ENCODE measurements around the gene RUFY3.

Gene RUFY3

DNA sequence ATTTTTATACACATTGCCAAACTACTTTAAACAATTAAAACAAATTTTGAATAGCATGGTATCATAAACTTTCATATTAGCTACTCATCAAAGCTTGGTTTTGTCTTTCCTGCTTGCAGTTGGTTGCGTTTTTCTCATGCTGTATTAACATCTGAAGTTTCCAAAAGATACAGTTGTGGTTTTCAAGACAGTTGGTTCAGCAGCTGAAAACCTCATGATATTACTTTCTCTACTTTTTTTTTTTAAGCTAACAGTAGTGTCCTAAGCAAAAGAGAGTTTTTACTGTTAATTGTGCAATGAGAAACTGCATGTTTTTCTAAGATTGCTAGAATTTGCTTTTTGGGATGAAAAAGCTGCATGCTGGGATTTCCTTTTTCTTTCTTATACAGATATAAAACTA lies 15.2 kb downstream of the RUFY3 start:
- Mint-ChIP-seq H3K4me3 (no peak overlapping the region), H3K36me3 (no peaks in the 10 kb centered on the region), H3K9me3 (no peaks in the 10 kb centered on the region), H3K27ac (no peak overlapping the region), H3K27me3 (no peaks in the 10 kb centered on the region), H3K4me1 (peaks cover 17 to 52% of the 10 kb centered on the region in 2 donors)
- ATAC-seq (replicated peaks) (no peak), DNase-seq (no peak)

DNA sequence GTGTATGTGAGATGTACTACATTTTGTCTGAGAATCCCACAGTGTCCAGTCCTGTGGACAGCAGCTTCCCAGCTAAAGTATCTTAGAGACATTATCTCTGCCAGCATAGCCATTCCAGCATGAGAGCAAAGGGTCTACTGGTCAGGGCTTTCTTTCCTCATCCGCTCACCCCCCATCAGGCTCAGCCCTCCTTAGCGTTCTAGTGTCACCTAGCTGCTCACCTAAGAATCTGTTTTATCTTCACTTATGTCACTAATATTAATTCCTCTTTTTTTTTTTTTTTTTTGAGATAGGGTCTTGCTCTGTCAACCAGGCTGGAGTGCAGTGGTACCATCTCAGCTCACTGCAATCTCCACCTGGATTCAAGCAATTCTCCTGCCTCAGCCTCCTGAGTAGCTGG lies 15.6 kb downstream of the RUFY3 start:
- Mint-ChIP-seq H3K27me3 (no peaks in the 10 kb centered on the region), H3K4me1 (peaks cover 20 to 52% of the 10 kb centered on the region in 2 donors), H3K36me3 (peaks cover 2 to 3% of the 10 kb centered on the region in 2 donors), H3K9me3 (no peaks in the 10 kb centered on the region), H3K27ac (peak overlapping the region; percentile 44), H3K4me3 (no peak overlapping the region)
- ATAC-seq (replicated peaks) (no peak), DNase-seq (no peak)

DNA sequence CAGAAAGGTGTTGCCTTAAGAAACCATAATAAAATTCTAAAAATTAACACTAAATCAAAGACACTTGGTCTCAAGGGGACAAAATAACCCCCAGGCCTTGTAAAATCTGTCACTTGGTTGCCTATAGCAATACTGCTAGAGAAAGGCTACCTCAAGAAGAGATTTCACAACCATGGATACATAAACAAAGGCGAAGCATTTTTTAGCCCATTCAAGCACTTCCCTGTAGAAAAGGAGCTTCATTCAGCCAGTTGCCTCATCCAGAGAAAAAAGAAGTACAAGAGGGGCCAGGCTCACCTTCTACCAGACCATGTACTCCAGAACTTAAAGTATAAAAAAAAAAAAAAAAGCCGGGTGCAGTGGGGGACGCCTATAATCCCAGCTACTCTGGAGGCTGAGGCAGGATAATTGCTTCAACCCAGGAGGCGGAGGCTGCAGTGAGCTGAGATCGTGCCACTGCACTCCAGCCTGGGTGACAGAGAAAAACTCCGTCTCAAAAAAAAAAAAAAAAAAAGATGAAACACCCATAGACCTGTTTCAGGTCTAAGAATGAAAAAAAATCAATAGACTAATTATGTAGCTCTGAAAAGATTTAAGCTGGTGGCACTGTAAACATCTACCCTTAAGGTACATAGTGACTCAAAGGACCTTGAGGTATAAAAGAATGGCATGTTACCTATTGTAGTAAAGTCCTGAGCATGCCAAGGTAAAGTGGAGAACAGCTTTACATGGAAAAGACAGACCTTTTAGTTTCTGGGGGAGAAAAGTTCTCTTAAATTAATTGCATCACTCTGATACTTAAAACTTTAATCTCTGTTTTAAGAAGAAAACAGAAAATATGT lies 18.0 kb downstream of the RUFY3 start:
- Mint-ChIP-seq H3K36me3 (peaks cover 3 to 7% of the 10 kb centered on the region in 2 donors), H3K27me3 (no peaks in the 10 kb centered on the region), H3K4me3 (no peak overlapping the region), H3K9me3 (no peaks in the 10 kb centered on the region), H3K27ac (no peak overlapping the region), H3K4me1 (peaks cover 20 to 41% of the 10 kb centered on the region in 2 donors)
- ATAC-seq (replicated peaks) = no peak
- no peak for DNase-seq

DNA sequence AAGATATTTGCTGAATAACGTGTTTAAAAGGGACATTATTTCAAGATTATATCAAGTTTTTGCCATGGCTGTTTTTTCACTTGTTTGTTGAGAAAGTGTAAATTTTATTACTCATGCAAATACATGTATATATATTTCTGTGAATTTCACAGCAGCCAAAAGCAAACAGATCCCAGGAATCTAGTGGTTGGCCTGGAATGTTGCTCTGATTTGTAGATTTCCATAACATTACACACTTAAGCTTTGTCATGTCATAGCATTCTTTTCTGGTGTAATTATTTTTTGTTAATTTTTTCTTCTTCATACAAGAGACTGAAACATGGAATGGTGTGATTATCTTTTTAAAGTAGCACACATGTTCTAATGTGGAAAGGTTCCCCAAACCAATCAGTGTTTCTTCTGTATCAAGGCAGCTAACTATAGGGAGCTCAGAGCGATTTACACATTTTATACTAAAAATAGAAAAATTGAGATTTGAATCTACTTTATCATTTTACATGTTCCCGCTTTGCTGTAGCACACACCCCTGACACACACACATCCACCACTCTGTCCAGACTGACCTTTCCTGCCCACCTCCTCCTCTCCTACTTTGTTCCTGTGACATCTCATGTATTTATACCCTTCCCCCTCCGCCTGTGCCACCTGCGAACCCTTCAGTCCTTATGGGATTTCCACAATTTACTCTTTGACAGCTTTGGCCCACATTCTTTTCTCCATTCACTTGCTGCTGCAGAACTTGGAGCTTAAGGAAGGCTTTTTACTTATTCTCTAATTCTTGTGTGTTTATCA lies 20.3 kb downstream of the RUFY3 start:
- H3K27me3 Mint-ChIP-seq = no peaks in the 10 kb centered on the region
- ATAC-seq (replicated peaks) (no peak), DNase-seq (no peak)
- peaks cover 3 to 11% of the 10 kb centered on the region in 2 donors for H3K36me3 Mint-ChIP-seq
- peak overlapping the region; percentile 47 for H3K27ac Mint-ChIP-seq
- H3K9me3 Mint-ChIP-seq = no peaks in the 10 kb centered on the region
- peaks cover 15 to 18% of the 10 kb centered on the region in 2 donors for H3K4me1 Mint-ChIP-seq
- no peak overlapping the region for H3K4me3 Mint-ChIP-seq

DNA sequence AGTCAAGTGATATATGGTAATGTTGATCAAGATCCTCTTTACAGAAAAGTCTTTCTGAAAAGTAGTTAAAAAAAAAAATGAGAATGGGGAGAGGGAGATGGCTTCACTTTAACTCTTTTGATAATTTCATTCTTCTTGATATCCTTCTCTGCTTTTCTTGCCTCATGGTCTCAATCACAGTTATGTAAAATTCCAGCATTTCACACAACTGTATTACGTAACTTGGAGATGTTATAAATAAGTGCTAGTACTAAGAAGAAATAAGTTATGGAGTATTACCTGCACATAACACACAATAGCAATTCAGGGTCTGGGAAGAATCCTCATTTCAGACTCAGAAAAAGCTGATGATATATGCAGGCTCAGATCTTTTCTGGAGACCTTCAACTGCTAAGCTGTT lies 22.0 kb downstream of the RUFY3 start:
- H3K27me3 Mint-ChIP-seq = no peaks in the 10 kb centered on the region
- H3K9me3 Mint-ChIP-seq = no peaks in the 10 kb centered on the region
- DNase-seq (no peak), ATAC-seq (replicated peaks) (no peak)
- no peak overlapping the region for H3K27ac Mint-ChIP-seq
- peaks cover 17 to 20% of the 10 kb centered on the region in 2 donors for H3K4me1 Mint-ChIP-seq
- H3K36me3 Mint-ChIP-seq = peaks cover 5 to 21% of the 10 kb centered on the region in 2 donors
- no peak overlapping the region for H3K4me3 Mint-ChIP-seq

DNA sequence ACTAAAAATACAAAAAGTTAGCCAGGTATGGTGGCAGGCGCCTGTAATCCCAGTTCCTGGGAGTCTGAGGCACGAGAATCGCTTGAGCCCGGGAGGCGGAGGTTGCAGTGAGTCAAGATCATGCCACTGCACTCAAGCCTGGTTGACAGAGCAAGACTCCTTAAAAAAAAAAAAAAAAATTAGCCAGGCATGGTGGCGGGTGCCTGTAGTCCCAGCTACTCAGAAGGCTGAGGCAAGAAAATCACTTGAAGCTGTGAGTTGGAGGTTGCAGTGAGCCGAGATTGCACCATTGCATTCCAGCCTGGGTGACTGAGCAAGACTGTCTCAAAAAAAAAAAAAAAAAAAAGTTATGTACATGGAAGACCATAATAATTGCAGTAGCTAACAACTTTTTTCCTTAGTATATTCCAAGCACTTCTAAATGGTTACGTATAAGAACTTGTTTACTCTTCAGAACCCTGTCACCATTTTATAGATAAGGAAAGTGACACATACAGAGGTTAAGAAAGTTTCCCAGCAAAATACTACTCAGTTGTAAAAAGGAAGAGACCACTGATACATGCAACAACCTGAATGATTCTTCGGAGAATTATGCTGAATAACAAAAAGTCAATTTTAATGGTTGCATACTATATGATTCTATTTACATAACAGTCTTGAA lies 24.5 kb downstream of the RUFY3 start:
- peaks cover 5 to 21% of the 10 kb centered on the region in 2 donors for H3K36me3 Mint-ChIP-seq
- no peaks in the 10 kb centered on the region for H3K9me3 Mint-ChIP-seq
- DNase-seq (no peak), ATAC-seq (replicated peaks) (no peak)
- no peaks in the 10 kb centered on the region for H3K27me3 Mint-ChIP-seq
- no peak overlapping the region for H3K27ac Mint-ChIP-seq
- no peak overlapping the region for H3K4me3 Mint-ChIP-seq
- peaks cover 24 to 28% of the 10 kb centered on the region in 2 donors for H3K4me1 Mint-ChIP-seq

DNA sequence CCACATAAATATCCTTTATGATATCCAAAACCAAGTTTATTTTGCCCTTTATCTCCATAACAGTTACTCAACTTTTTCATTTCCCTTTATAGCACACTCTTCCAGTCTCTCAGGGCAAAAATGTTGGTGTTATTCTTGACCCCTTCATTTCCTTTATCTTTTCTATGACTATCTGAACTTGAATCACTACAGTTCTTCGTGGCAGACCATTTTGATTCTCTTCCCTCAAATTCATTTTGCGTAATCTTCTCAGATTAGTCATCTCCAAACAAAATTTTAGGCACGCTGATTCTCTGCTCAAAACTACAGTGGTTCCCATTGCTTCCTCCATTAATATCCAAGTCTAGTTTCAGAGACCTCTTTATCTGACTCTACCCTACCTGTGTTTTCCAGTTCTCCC lies 26.1 kb downstream of the RUFY3 start:
- H3K4me3 Mint-ChIP-seq = no peak overlapping the region
- H3K9me3 Mint-ChIP-seq = no peaks in the 10 kb centered on the region
- peaks cover 1 to 14% of the 10 kb centered on the region in 2 donors for H3K36me3 Mint-ChIP-seq
- DNase-seq = no peak
- no peaks in the 10 kb centered on the region for H3K27me3 Mint-ChIP-seq
- H3K27ac Mint-ChIP-seq = no peak overlapping the region
- ATAC-seq (replicated peaks) = no peak
- peaks cover 23 to 29% of the 10 kb centered on the region in 2 donors for H3K4me1 Mint-ChIP-seq

DNA sequence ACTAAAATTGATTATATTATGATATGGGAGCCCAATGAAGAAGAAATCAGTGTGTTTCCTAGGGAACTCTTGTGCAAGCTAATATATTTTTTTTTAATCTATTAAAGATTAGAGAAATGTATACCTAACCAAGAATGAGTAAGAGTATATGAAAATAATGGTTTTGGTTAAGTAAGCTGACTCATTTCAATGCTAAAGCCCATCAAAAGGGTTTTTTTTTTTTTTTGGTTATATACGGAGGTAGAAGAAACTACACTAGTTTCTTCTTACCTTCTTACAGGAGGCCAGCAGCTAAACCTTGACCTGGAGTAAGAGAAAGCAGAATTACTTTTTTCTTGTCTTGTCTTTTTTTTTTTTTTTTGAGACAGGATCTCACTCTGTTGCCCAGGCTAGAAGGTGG lies 27.5 kb downstream of the RUFY3 start:
- no peak overlapping the region for H3K4me3 Mint-ChIP-seq
- H3K27me3 Mint-ChIP-seq = no peaks in the 10 kb centered on the region
- no peaks in the 10 kb centered on the region for H3K9me3 Mint-ChIP-seq
- H3K36me3 Mint-ChIP-seq = peaks cover 1 to 14% of the 10 kb centered on the region in 2 donors
- H3K27ac Mint-ChIP-seq = no peak overlapping the region
- DNase-seq (no peak), ATAC-seq (replicated peaks) (peak; percentile 81 to 89)
- H3K4me1 Mint-ChIP-seq = peaks cover 31 to 41% of the 10 kb centered on the region in 2 donors

DNA sequence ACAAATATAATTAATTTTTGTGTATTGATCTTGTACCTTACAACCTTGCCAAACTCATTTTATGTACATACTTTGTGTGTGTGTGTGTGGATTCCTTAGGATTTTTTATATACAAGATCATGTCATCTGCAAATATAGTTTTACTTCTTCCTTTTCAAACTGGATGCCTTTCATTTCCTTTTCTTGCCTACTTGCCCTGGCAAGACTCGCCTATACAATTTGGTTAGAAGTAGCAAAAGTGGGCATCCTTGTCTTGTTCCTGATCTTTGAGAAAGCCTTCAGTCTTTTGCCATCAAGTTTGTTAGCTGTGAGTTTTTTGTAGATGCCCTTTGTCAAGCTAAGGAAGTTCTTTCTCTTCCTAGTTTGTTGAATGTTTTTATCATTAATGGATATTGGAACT lies 30.5 kb downstream of the RUFY3 start:
- H3K27ac Mint-ChIP-seq = no peak overlapping the region
- H3K4me3 Mint-ChIP-seq = no peak overlapping the region
- ATAC-seq (replicated peaks) (no peak), DNase-seq (no peak)
- H3K9me3 Mint-ChIP-seq = peaks cover 2 to 7% of the 10 kb centered on the region in 2 donors
- peaks cover 8 to 19% of the 10 kb centered on the region in 2 donors for H3K36me3 Mint-ChIP-seq
- H3K4me1 Mint-ChIP-seq = peaks cover 42 to 62% of the 10 kb centered on the region in 2 donors
- no peaks in the 10 kb centered on the region for H3K27me3 Mint-ChIP-seq

DNA sequence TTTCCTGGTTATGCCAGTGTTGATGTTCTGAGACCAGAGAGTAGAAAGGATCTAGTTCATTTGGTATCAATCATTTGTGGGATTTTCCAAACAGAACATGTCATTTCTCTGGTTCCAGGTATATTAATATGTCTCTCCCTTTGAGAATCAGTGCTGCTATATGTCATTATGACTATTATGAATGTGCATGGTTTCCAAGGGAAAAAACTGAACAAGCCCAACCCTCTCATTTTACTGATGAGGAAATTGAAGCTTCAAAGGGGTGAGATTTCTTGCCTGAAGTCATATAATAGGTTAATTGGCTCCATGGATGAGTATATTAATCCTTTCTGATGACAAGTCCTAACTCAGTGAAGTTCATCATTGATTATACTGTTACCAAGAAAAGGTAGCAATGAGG lies 31.9 kb downstream of the RUFY3 start:
- Mint-ChIP-seq H3K27ac (peak overlapping the region; percentile 38), H3K27me3 (no peaks in the 10 kb centered on the region)

DNA sequence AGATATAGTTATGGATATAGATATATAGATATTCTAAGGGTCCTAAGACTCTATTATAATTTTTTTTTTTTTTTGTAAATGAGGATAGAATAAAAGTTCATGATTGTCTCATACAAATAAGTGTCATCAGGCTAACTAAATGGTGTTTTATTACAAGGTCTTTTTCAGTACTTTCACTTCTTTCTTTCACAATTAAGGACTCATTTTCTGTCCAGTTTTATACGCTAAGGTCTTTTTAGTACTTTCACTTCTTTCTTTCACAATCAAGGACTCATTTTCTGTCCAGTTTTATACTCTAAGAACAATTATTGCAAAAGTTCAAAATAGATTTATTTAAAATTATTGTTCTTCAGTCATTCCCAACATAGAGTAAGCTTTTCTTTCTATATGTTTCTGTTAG lies 32.7 kb downstream of the RUFY3 start:
- DNase-seq (no peak), ATAC-seq (replicated peaks) (peak; percentile 81 to 85)
- Mint-ChIP-seq H3K27me3 (no peaks in the 10 kb centered on the region), H3K27ac (peak overlapping the region; percentile 88), H3K4me3 (peak overlapping the region; percentile 53 to 56), H3K4me1 (peaks cover 35 to 57% of the 10 kb centered on the region in 2 donors), H3K36me3 (peaks cover 7 to 9% of the 10 kb centered on the region in 2 donors), H3K9me3 (peaks cover 2 to 7% of the 10 kb centered on the region in 2 donors)

More for the DNA sequence above, 31.9 kb downstream of the RUFY3 start:
- H3K36me3 Mint-ChIP-seq = peaks cover 7 to 9% of the 10 kb centered on the region in 2 donors
- ATAC-seq (replicated peaks) (peak; percentile 24 to 53), DNase-seq (no peak)
- H3K4me1 Mint-ChIP-seq = peaks cover 33 to 52% of the 10 kb centered on the region in 2 donors
- H3K4me3 Mint-ChIP-seq = peak overlapping the region in 1 of 2 donors; percentile 2
- peaks cover 2 to 7% of the 10 kb centered on the region in 2 donors for H3K9me3 Mint-ChIP-seq

DNA sequence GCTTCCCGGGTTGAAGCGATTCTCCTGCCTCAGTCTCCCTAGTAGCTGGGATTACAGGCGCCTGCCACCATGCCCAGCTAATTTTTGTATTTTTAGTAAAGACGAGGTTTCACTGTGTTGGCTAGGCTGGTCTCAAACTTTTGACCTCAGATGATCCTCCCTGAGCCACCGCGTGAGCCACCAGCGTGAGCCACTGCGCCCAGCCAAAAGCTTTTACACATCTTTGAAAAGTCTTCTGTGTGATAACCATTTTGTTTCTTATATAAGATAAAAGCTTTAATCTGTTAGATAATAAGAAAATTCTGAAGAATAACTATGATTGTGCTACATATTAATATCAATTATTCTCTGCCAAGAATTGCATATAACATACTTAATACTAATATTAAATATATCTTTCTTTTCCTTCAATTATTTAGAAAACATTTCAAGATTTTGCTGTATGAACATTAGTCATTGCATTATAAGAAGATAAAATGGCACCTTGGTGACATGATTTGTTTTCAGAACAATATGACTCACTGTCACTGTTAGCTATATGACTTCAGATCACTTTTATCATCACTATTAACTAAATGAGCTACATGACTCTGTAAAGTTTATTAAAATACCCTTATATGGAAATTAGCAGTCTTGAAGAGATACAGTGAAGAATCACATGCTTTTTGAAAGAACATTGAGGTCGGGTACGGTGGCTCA lies 33.4 kb downstream of the RUFY3 start:
- H3K27ac Mint-ChIP-seq = peak overlapping the region; percentile 95
- peaks cover 7 to 9% of the 10 kb centered on the region in 2 donors for H3K36me3 Mint-ChIP-seq
- H3K9me3 Mint-ChIP-seq = peaks cover 2 to 7% of the 10 kb centered on the region in 2 donors
- peak overlapping the region; percentile 56 to 59 for H3K4me3 Mint-ChIP-seq
- H3K27me3 Mint-ChIP-seq = no peaks in the 10 kb centered on the region
- peaks cover 40 to 57% of the 10 kb centered on the region in 2 donors for H3K4me1 Mint-ChIP-seq
- peak; percentile 51 to 61 for ATAC-seq (replicated peaks)
- no peak for DNase-seq

DNA sequence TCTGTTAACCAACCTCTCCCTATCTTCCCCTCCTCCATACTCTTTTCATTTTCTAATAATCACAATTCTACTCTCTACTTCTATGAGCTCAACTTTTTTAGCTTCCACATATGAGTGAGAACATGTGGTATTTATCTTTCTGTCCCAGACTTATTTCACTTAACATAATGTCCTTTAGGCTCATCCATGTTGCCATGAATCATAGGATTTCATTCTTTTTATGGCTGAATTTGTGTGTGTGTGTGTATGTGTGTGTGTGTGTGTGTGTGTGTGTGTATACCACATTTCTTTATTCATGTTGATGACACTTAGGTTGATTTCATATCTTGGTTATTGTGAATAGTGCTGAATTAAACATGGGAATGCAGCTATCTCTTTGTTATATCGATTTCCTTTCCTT lies 37.4 kb downstream of the RUFY3 start:
- peaks cover 29 to 53% of the 10 kb centered on the region in 2 donors for H3K4me1 Mint-ChIP-seq
- peaks cover 18 to 22% of the 10 kb centered on the region in 2 donors for H3K36me3 Mint-ChIP-seq
- ATAC-seq (replicated peaks) (no peak), DNase-seq (no peak)
- no peaks in the 10 kb centered on the region for H3K27me3 Mint-ChIP-seq
- H3K4me3 Mint-ChIP-seq = no peak overlapping the region
- H3K27ac Mint-ChIP-seq = no peak overlapping the region
- H3K9me3 Mint-ChIP-seq = peaks cover 2 to 7% of the 10 kb centered on the region in 2 donors

Data from stimulated activated naive B cell treated with anti-CD40 and anti-IgM and Interleukin-4, amounts not matched to agents 10 μg/mL and 1 μg/mL and 100 μg/mL, for 72 hours (primary cell).